Fibroblast of lung (primary cell): ENCODE data around the gene CLTA. TPM values are rescaled to one million over a fixed set of nuclear protein-coding genes. Genes with fewer than 3 reads are reported as not detected.

Experiments used
- DNase-seq, 2 donors: peaks; one replicate each; pipeline versions ENCODE4 v3.0.0 to v3.0.0-alpha.2; 2010; ENCODE audit warnings: low read depth in 2 of 2
- H2AFZ ChIP-seq: 2 replicates; pipeline ENCODE4 v1.5.1; 2012; ENCODE audit warnings: low read length, control low read depth, inconsistent platforms
- H3K27ac ChIP-seq: 2 replicates; pipeline ENCODE4 v1.5.1; 2011; ENCODE audit warnings: low read length, control low read depth; ENCODE audit not compliant: insufficient read depth
- H3K27me3 ChIP-seq: 2 replicates; pipeline ENCODE4 v1.5.1; 2011; ENCODE audit warnings: mild to moderate bottlenecking, low read length; ENCODE audit not compliant: control insufficient read depth, insufficient read depth
- H3K36me3 ChIP-seq: 2 replicates; pipeline ENCODE4 v1.5.1; 2011; ENCODE audit warnings: low read length; ENCODE audit not compliant: control insufficient read depth, insufficient read depth
- H3K4me1 ChIP-seq: 2 replicates; pipeline ENCODE4 v1.5.1; 2011; ENCODE audit warnings: low read length; ENCODE audit not compliant: control insufficient read depth, insufficient read depth; ENCODE audit errors: extremely low read depth
- H3K4me2 ChIP-seq: 2 replicates; pipeline ENCODE4 v1.5.1; 2011; ENCODE audit warnings: low read length, control low read depth; ENCODE audit not compliant: insufficient read depth; ENCODE audit errors: extremely low read depth
- H3K4me3 ChIP-seq, 4 experiments: fragments of 200-600 bp in 1 of 4; sonication (generic) in 1 of 4; replicated peaks in 1 of 4; 2 replicates each; pipeline ENCODE4 v1.5.1; 2011 to 2016; ENCODE audit warnings: low read length in 4 of 4, low read depth in 3 of 4, mild to moderate bottlenecking in 3 of 4, control low read depth in 2 of 4, inconsistent platforms in 1 of 4, mixed read lengths in 1 of 4; ENCODE audit not compliant: insufficient read depth in 1 of 4; ENCODE audit errors: control extremely low read depth in 1 of 4
- H3K79me2 ChIP-seq: 2 replicates; pipeline ENCODE4 v1.5.1; 2012; ENCODE audit warnings: mild to moderate bottlenecking, low read length, inconsistent platforms; ENCODE audit not compliant: control insufficient read depth, insufficient read depth
- H3K9ac ChIP-seq: 2 replicates; pipeline ENCODE4 v1.5.1; 2011; ENCODE audit warnings: mild to moderate bottlenecking, low read length, control low read depth; ENCODE audit not compliant: insufficient read depth
- H3K9me3 ChIP-seq: 2 replicates; pipeline ENCODE4 v1.5.1; 2012; ENCODE audit warnings: low read depth, low read length; ENCODE audit not compliant: control insufficient read depth, insufficient read depth
- H4K20me1 ChIP-seq: 2 replicates; pipeline ENCODE4 v1.5.1; 2011; ENCODE audit warnings: low read length; ENCODE audit not compliant: control insufficient read depth, insufficient read depth; ENCODE audit errors: extremely low read depth
- CTCF ChIP-seq, 2 donors: IDR thresholded peaks in 1 of 2; conservative IDR thresholded peaks in 1 of 2; 1 replicate in 1 of 2; 2 replicates in 1 of 2; pipeline ENCODE4 v1.5.1; 2011 to 2012; ENCODE audit warnings: low read length in 2 of 2, control low read depth in 1 of 2, inconsistent platforms in 1 of 2, low read depth in 1 of 2, mild to moderate bottlenecking in 1 of 2
- EZH2 ChIP-seq: IDR thresholded peaks from 2 replicates; pipeline ENCODE4 v1.5.1; 2012; ENCODE audit warnings: low read length, control low read depth, mild to moderate bottlenecking; ENCODE audit errors: missing control alignments
- polyA plus RNA-seq, 2 donors: library from polyadenylated mRNA; depleted of rRNA in 1 of 2; stranded (reverse) in 1 of 2; unstranded in 1 of 2; fragments of >200 nt; gene quantifications; 2 replicates each; pipeline ENCODE4 v1.2.1, GENCODE V29; 2011 to 2012; ENCODE audit warnings: missing spikeins in 1 of 2
- total RNA-seq: library from RNA; depleted of rRNA; stranded (reverse); fragments of >200 nt; gene quantifications from 2 replicates; pipeline ENCODE4 v1.2.1, GENCODE V29; 2014

CLTA gene
- total and polyA plus RNA-seq, 2 donors (not counting 1 experiment from before 2014, with no cell fraction given) = 238 to 341 TPM

- no peak overlapping the region for H3K4me3 ChIP-seq
- H2AFZ ChIP-seq = no peak overlapping the region
- TF ChIP-seq EZH2 (no peak), CTCF (conservative IDR thresholded peaks at IDR 0.05 in 1 of 2, IDR thresholded peaks at IDR 0.05 in 1 of 2; ENCODE audit: low read depth in 1 of 2, low read length in 2 of 2) (no peak)
- H3K79me2 ChIP-seq = peaks cover 6% of the 10 kb centered on the region
- no peaks in the 10 kb centered on the region for H3K9me3 ChIP-seq
- no peak for DNase-seq
- H3K4me1 ChIP-seq = no peaks in the 10 kb centered on the region
- H3K27me3 ChIP-seq = no peaks in the 10 kb centered on the region
- peaks cover 25% of the 10 kb centered on the region for H3K36me3 ChIP-seq
- H3K9ac ChIP-seq = no peak overlapping the region
- H4K20me1 ChIP-seq = no peaks in the 10 kb centered on the region
- no peak overlapping the region for H3K27ac ChIP-seq
- no peak overlapping the region for H3K4me2 ChIP-seq
Observed at GRCh38 chr9:36218011-36218410, 27.3 kb downstream of the CLTA start.

GRCh38 chr9:36218411-36218901 is 27.7 kb downstream of the CLTA start:
- Histone ChIP-seq H3K4me2 (no peak overlapping the region), H3K4me3 (no peak overlapping the region), H3K79me2 (peaks cover 3% of the 10 kb centered on the region), H3K36me3 (peaks cover 28% of the 10 kb centered on the region), H3K4me1 (no peaks in the 10 kb centered on the region), H4K20me1 (no peaks in the 10 kb centered on the region), H2AFZ (no peak overlapping the region), H3K27ac (no peak overlapping the region), H3K9me3 (no peaks in the 10 kb centered on the region), H3K27me3 (no peaks in the 10 kb centered on the region), H3K9ac (no peak overlapping the region)
- TF ChIP-seq EZH2 (no peak), CTCF (conservative IDR thresholded peaks at IDR 0.05 in 1 of 2, IDR thresholded peaks at IDR 0.05 in 1 of 2; ENCODE audit: low read depth in 1 of 2, low read length in 2 of 2) (no peak)
- no peak for DNase-seq

GRCh38 chr9:36221667-36222066 is 30.9 kb downstream of the CLTA start:
- H3K4me2 ChIP-seq = no peak overlapping the region
- H3K27me3 ChIP-seq = no peaks in the 10 kb centered on the region
- H3K9me3 ChIP-seq = no peaks in the 10 kb centered on the region
- no peaks in the 10 kb centered on the region for H3K79me2 ChIP-seq
- no peak overlapping the region for H3K4me3 ChIP-seq
- TF ChIP-seq CTCF (conservative IDR thresholded peaks at IDR 0.05 in 1 of 2, IDR thresholded peaks at IDR 0.05 in 1 of 2; ENCODE audit: low read depth in 1 of 2, low read length in 2 of 2) (no peak), EZH2 (no peak)
- no peak overlapping the region for H2AFZ ChIP-seq
- no peak overlapping the region for H3K9ac ChIP-seq
- H3K36me3 ChIP-seq = peaks cover 25% of the 10 kb centered on the region
- H3K27ac ChIP-seq = no peak overlapping the region
- no peaks in the 10 kb centered on the region for H4K20me1 ChIP-seq
- no peaks in the 10 kb centered on the region for H3K4me1 ChIP-seq
- no peak for DNase-seq
